ENCODE measurements around the gene MSN.

MSN gene

DNA sequence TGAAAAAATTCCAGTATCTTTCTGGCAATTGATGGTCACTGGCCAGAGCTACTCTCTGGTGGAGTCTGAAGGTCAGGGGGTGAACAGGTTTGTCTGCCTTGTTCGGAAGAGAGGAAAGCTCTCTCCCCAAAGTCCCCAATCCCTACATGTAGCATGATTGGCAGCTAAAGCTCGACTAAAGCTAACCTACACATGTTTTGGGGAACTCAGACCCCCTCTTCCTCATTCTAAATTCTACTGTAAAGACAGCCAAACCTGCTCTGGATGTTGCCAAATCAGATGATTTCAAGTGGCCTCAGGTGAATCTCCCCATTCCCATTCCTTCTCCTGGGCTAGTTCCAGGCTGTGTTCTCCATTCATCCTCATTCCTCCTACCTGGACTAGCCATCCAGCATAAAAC, 84.1 kb downstream of the MSN start:
- Histone ChIP-seq H4K8ac (ENCODE audit: low read depth, low read length) (no peak overlapping the region), H4K91ac (ENCODE audit: low read depth, low read length) (no peak overlapping the region), H2BK120ac (ENCODE audit: insufficient read depth, low read length, poor library complexity) (no peak overlapping the region), H4K12ac (ENCODE audit: low read depth, low read length) (no peak overlapping the region), H3K79me2 (ENCODE audit: control insufficient read depth, insufficient read depth, low read length, poor library complexity) (no peaks in the 10 kb centered on the region), H3K27me3 (ENCODE audit: insufficient read depth, low read length) (no peaks in the 10 kb centered on the region), H3K4me3 (ENCODE audit: low read depth, low read length) (no peak overlapping the region), H3K4ac (ENCODE audit: low read depth, low read length) (no peak overlapping the region), H3K14ac (ENCODE audit: low read length) (no peak overlapping the region), H3K4me2 (ENCODE audit: low read length) (no peak overlapping the region), H3K18ac (ENCODE audit: low read length) (no peak overlapping the region), H3K9me3 (ENCODE audit: insufficient read depth, low read depth, low read length) (peaks cover 2% of the 10 kb centered on the region), H2BK5ac (ENCODE audit: low read depth, low read length, poor library complexity) (no peak overlapping the region), H2BK12ac (ENCODE audit: low read length) (no peak overlapping the region), H3K27ac (ENCODE audit: low read depth, low read length) (no peak overlapping the region), H3K79me1 (ENCODE audit: low read length) (no peaks in the 10 kb centered on the region), H2AK5ac (ENCODE audit: low read length) (no peak overlapping the region), H3K36me3 (ENCODE audit: control insufficient read depth in 1 of 2, insufficient read depth in 2 of 2, low read length in 2 of 2) (no peaks in the 10 kb centered on the region), H3K23ac (ENCODE audit: low read length) (no peak overlapping the region), H2AFZ (ENCODE audit: insufficient read depth, low read length, poor library complexity) (no peak overlapping the region), H3K9ac (ENCODE audit: low read length) (no peak overlapping the region), H3K4me1 (ENCODE audit: control insufficient read depth in 1 of 2, insufficient read depth in 2 of 2, low read length in 2 of 2) (no peaks in the 10 kb centered on the region)
- no peak for DNase-seq
- WGBS (ENCODE audit: extremely low coverage, insufficient coverage, insufficient read length), result no CpG with 5 or more reads among the region's 2 CpGs

DNA sequence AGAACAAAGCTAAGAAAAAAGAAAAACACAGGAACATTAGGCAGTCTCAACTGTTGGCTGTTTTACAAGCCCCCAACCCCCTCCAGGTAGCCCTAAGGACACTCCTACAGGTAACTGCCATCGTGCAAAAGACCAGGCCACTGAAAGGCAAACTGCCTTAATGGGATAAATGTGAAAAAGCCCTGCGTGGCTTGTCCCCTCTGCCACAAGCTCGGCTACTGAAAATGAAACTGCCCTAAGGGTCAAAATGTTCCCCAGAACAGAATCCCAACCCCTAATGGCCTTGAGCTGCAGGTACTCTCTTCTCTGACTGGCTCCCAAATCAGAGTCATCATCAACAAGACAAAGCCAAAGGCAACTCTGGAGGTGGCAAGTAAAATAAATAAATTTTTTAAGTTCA, 84.8 kb downstream of the MSN start:
- no peak overlapping the region for H4K8ac ChIP-seq (ENCODE audit: low read depth, low read length)
- H3K27ac ChIP-seq (ENCODE audit: low read depth, low read length), result no peak overlapping the region
- no peaks in the 10 kb centered on the region for H3K36me3 ChIP-seq (ENCODE audit: control insufficient read depth in 1 of 2, insufficient read depth in 2 of 2, low read length in 2 of 2)
- no peak overlapping the region for H3K23ac ChIP-seq (ENCODE audit: low read length)
- H3K4me3 ChIP-seq (ENCODE audit: low read depth, low read length), result no peak overlapping the region
- H3K27me3 ChIP-seq (ENCODE audit: insufficient read depth, low read length), result no peaks in the 10 kb centered on the region
- H3K9me3 ChIP-seq (ENCODE audit: insufficient read depth, low read depth, low read length), result peaks cover 2% of the 10 kb centered on the region
- no peak overlapping the region for H2BK12ac ChIP-seq (ENCODE audit: low read length)
- H2AFZ ChIP-seq (ENCODE audit: insufficient read depth, low read length, poor library complexity), result no peak overlapping the region
- no peak overlapping the region for H2BK120ac ChIP-seq (ENCODE audit: insufficient read depth, low read length, poor library complexity)
- H3K4me1 ChIP-seq (ENCODE audit: control insufficient read depth in 1 of 2, insufficient read depth in 2 of 2, low read length in 2 of 2), result no peaks in the 10 kb centered on the region
- no CpG with 5 or more reads among the region's 3 CpGs for WGBS (ENCODE audit: extremely low coverage, insufficient coverage, insufficient read length)
- H4K91ac ChIP-seq (ENCODE audit: low read depth, low read length), result no peak overlapping the region
- H4K12ac ChIP-seq (ENCODE audit: low read depth, low read length), result no peak overlapping the region
- no peak overlapping the region for H2BK5ac ChIP-seq (ENCODE audit: low read depth, low read length, poor library complexity)
- no peak overlapping the region for H3K4me2 ChIP-seq (ENCODE audit: low read length)
- no peak overlapping the region for H3K9ac ChIP-seq (ENCODE audit: low read length)
- no peaks in the 10 kb centered on the region for H3K79me2 ChIP-seq (ENCODE audit: control insufficient read depth, insufficient read depth, low read length, poor library complexity)
- H3K79me1 ChIP-seq (ENCODE audit: low read length), result no peaks in the 10 kb centered on the region
- H3K4ac ChIP-seq (ENCODE audit: low read depth, low read length), result no peak overlapping the region
- H2AK5ac ChIP-seq (ENCODE audit: low read length), result no peak overlapping the region
- no peak overlapping the region for H3K18ac ChIP-seq (ENCODE audit: low read length)
- DNase-seq, result no peak
- no peak overlapping the region for H3K14ac ChIP-seq (ENCODE audit: low read length)

DNA sequence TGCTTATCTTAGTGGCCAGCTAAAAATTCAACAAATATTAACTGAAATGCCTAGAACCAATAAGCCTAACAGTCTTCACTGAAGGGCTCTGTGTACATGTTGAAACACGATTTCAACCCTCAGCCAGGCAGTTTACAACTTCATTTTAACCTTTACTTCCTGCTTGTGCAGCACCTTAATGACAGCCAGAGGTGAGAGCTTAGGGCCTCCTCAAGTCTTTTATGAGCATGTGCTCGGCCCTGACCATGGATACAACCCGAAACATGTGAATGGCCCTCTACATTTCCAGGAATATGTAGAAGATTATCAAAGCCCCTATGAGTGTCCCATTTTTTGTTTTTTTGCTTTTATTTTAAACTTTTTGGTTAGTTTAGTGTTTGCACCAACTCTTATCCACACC, 88.3 kb downstream of the MSN start:
- H3K79me1 ChIP-seq (ENCODE audit: low read length), result no peaks in the 10 kb centered on the region
- H3K4me2 ChIP-seq (ENCODE audit: low read length), result no peak overlapping the region
- H3K4ac ChIP-seq (ENCODE audit: low read depth, low read length), result no peak overlapping the region
- H3K14ac ChIP-seq (ENCODE audit: low read length), result no peak overlapping the region
- no peak overlapping the region for H3K23ac ChIP-seq (ENCODE audit: low read length)
- H2BK120ac ChIP-seq (ENCODE audit: insufficient read depth, low read length, poor library complexity), result no peak overlapping the region
- peaks cover 2% of the 10 kb centered on the region for H3K9me3 ChIP-seq (ENCODE audit: insufficient read depth, low read depth, low read length)
- H4K8ac ChIP-seq (ENCODE audit: low read depth, low read length), result no peak overlapping the region
- no peak for DNase-seq
- H3K9ac ChIP-seq (ENCODE audit: low read length), result no peak overlapping the region
- H3K18ac ChIP-seq (ENCODE audit: low read length), result no peak overlapping the region
- no peak overlapping the region for H4K91ac ChIP-seq (ENCODE audit: low read depth, low read length)
- H3K4me1 ChIP-seq (ENCODE audit: control insufficient read depth in 1 of 2, insufficient read depth in 2 of 2, low read length in 2 of 2), result no peaks in the 10 kb centered on the region
- no peak overlapping the region for H2AK5ac ChIP-seq (ENCODE audit: low read length)
- H2AFZ ChIP-seq (ENCODE audit: insufficient read depth, low read length, poor library complexity), result no peak overlapping the region
- H2BK12ac ChIP-seq (ENCODE audit: low read length), result no peak overlapping the region
- H3K27ac ChIP-seq (ENCODE audit: low read depth, low read length), result no peak overlapping the region
- H3K79me2 ChIP-seq (ENCODE audit: control insufficient read depth, insufficient read depth, low read length, poor library complexity), result no peaks in the 10 kb centered on the region
- no peak overlapping the region for H3K4me3 ChIP-seq (ENCODE audit: low read depth, low read length)
- WGBS (ENCODE audit: extremely low coverage, insufficient coverage, insufficient read length), result no CpG with 5 or more reads among the region's 3 CpGs
- H4K12ac ChIP-seq (ENCODE audit: low read depth, low read length), result no peak overlapping the region
- no peaks in the 10 kb centered on the region for H3K36me3 ChIP-seq (ENCODE audit: control insufficient read depth in 1 of 2, insufficient read depth in 2 of 2, low read length in 2 of 2)
- H2BK5ac ChIP-seq (ENCODE audit: low read depth, low read length, poor library complexity), result no peak overlapping the region
- H3K27me3 ChIP-seq (ENCODE audit: insufficient read depth, low read length), result no peaks in the 10 kb centered on the region

DNA sequence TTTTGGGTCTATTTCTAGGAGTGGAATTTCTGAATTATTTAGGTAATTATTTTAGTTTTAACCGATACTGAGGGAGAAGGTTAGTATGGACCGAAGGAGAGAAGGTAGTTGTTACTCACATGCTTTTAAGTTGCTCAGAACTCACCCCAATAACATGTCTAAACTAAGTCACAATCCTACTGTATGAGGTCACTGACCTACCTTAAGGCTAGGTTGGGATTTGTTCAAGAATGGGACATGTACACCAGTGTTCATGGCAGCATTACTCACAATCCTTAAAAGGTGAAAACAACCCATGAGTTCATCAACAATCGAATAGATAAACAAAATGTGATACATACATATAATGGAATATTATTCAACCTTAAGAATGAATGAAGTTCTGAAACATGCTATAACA, 90.5 kb downstream of the MSN start:
- H2BK5ac ChIP-seq (ENCODE audit: low read depth, low read length, poor library complexity), result no peak overlapping the region
- no peak overlapping the region for H2BK12ac ChIP-seq (ENCODE audit: low read length)
- no peak overlapping the region for H4K12ac ChIP-seq (ENCODE audit: low read depth, low read length)
- no peak overlapping the region for H3K4ac ChIP-seq (ENCODE audit: low read depth, low read length)
- H3K27me3 ChIP-seq (ENCODE audit: insufficient read depth, low read length), result no peaks in the 10 kb centered on the region
- no peak for DNase-seq
- no peak overlapping the region for H3K14ac ChIP-seq (ENCODE audit: low read length)
- H2BK120ac ChIP-seq (ENCODE audit: insufficient read depth, low read length, poor library complexity), result no peak overlapping the region
- H3K23ac ChIP-seq (ENCODE audit: low read length), result no peak overlapping the region
- H3K18ac ChIP-seq (ENCODE audit: low read length), result no peak overlapping the region
- no peaks in the 10 kb centered on the region for H3K9me3 ChIP-seq (ENCODE audit: insufficient read depth, low read depth, low read length)
- H3K79me2 ChIP-seq (ENCODE audit: control insufficient read depth, insufficient read depth, low read length, poor library complexity), result no peaks in the 10 kb centered on the region
- no peak overlapping the region for H3K9ac ChIP-seq (ENCODE audit: low read length)
- no peaks in the 10 kb centered on the region for H3K4me1 ChIP-seq (ENCODE audit: control insufficient read depth in 1 of 2, insufficient read depth in 2 of 2, low read length in 2 of 2)
- H3K79me1 ChIP-seq (ENCODE audit: low read length), result no peaks in the 10 kb centered on the region
- H4K91ac ChIP-seq (ENCODE audit: low read depth, low read length), result no peak overlapping the region
- H3K4me2 ChIP-seq (ENCODE audit: low read length), result no peak overlapping the region
- H3K4me3 ChIP-seq (ENCODE audit: low read depth, low read length), result no peak overlapping the region
- H3K27ac ChIP-seq (ENCODE audit: low read depth, low read length), result no peak overlapping the region
- no peaks in the 10 kb centered on the region for H3K36me3 ChIP-seq (ENCODE audit: control insufficient read depth in 1 of 2, insufficient read depth in 2 of 2, low read length in 2 of 2)
- H4K8ac ChIP-seq (ENCODE audit: low read depth, low read length), result no peak overlapping the region
- WGBS (ENCODE audit: extremely low coverage, insufficient coverage, insufficient read length), result no CpG with 5 or more reads among the region's 3 CpGs
- no peak overlapping the region for H2AFZ ChIP-seq (ENCODE audit: insufficient read depth, low read length, poor library complexity)
- H2AK5ac ChIP-seq (ENCODE audit: low read length), result no peak overlapping the region

Data from trophoblast cell (in vitro differentiated cells and primary cell).